OCI-LY3 (cell line): ENCODE data around the gene GLIS1.

Experiments used
- CTCF ChIP-seq: fragments of 200-600, 300-600 bp; sonication (generic); IDR thresholded peaks from 2 replicates; pipeline ENCODE4 v1.5.1; 2014; ENCODE audit warnings: antibody characterized with exemption, low read length, low read depth
- EZH2phosphoT487 ChIP-seq: fragments of 200-600 bp; shearing (Covaris generic); IDR thresholded peaks from 2 replicates; pipeline ENCODE4 v1.6.1; 2018; ENCODE audit warnings: antibody characterized with exemption, mixed run types, low read depth

GRCh38 chr1:53517821-53518352 lies 221.1 kb downstream of the GLIS1 start:
- no peak for TF ChIP-seq CTCF
- no peak for TF ChIP-seq EZH2phosphoT487
